GM18909 (cell line): ENCODE measurements around the gene UQCRQ.
"Not testable (repeated sequence)": the region's sequence is repeated elsewhere in the genome, so short reads cannot be mapped to it uniquely, and the experiment has no call there.

Source experiments
- ATAC-seq: cut with Tn5 transposase; IDR thresholded peaks from one replicate; pipeline ENCODE4 v1.9.1; 2021; ENCODE audit warnings: mild to moderate bottlenecking; ENCODE audit not compliant: unreplicated experiment, poor library complexity

UQCRQ gene

DNA sequence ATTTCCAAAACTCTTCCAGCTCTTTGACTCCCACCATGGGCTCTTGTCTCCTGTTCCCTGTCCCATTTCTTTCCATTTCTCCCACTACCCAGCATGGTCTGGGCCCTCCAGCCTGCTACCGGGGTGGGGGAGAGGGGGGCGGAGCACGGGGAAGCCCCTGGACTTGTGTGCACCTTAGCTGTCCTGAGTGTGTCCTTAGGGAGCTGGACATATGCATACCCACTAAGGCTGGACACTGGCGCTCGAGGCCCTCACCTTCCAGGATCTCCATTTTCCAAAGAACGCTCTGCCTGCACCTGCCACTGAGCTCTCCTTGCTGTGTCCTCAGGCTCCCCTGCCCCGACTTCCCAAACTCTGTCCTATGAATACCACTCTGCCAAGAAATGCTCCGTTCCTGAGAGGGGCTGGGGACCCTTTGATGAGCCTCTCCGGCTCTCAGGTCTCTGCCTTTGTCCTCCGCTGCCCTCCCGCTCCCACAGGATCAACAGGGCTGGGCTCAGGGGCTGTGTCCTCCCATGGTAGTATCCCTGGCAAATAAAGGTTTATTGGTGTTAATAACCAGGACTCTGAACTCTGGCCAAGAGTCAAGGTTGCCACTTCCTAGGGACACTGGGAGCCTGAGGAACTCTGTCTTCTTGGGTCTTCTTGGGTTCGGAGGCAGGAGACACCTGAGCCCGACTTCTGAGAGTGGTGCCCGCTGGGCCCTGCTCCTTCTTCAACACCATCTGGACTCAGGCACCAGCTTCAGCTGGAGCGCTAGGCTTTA is 35.2 kb upstream of the UQCRQ start:
- no peak for ATAC-seq

DNA sequence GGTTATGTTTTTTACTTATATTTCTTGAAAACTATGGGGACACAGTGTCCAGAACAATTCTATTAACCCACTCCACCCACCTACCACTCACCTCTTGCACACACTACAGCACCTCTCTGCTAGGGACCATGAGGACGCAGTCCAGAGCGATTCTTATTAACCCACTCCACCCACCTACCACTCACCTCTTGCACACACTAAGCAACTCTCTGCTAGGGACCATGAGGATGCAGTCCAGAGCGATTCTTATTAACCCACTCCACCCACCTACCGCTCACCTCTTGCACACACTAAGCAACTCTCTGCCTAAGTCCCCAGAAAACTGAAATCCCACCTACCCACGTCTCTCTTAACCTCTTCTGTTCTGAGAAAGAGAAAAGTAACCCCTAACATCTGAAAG is 33.8 kb upstream of the UQCRQ start:
- ATAC-seq: no peak

DNA sequence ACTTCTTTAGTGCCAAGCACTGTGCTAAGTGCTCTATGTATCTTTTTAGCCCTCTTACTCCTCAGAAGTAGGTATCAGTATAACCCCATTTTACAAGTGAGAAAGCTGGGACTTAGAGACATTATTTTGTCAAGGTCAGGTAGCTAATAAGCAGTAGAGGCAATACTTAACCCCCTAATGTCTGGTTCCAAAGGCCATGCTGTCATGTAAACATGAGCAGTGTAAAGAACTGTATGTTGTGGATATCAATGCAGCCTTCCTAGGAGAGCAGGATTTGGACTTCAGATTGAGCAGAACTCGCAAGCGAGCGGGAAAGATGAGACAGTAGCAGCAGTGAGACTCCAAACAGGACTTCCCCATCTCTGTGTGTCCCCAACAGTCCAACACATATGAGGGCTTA is 32.4 kb upstream of the UQCRQ start:
- no peak for ATAC-seq

DNA sequence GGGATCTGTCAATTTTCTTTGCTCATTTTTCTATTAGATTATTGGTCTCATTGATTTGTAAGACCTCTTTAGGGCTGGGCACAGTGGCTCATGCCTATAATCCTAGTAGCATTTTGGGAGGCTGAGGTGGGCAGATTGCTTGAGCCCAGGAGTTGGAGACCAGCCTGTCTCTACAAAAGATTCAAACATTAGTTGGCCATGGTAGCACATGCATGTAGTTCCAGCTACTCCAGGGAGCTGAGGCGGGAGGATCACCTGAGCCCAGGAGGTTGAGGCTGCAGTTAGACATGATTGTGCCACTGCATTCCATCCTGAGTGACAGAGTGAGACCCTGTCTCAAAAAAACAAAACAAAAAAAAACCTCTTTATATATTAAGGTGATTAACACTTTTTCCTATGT is 29.6 kb upstream of the UQCRQ start:
- ATAC-seq: no peak

DNA sequence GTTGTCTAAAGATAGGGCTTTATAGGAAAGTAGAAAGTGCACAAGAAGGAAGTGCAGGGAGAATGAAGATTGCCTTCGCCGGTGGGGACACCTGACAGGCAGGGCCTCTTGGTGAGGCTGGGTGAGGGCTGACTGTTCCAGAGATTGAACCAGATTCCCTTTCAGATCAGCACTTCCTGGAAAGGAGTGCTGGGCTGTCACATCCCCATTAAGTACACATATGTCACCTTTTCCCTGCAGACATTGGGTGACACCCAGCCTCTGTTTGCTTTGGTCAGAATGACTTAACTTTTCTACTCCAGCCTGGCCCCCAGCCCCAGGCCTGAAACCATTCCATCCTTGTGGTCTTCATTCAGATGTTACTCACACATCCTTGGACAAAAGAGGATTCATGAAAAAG is 28.6 kb upstream of the UQCRQ start:
- no peak for ATAC-seq

- ATAC-seq: no peak
Measured at GRCh38 chr5:132838516-132839282, 27.7 kb upstream of the UQCRQ start.

GRCh38 chr5:132839426-132840301 is 26.8 kb upstream of the UQCRQ start:
- no peak for ATAC-seq

DNA sequence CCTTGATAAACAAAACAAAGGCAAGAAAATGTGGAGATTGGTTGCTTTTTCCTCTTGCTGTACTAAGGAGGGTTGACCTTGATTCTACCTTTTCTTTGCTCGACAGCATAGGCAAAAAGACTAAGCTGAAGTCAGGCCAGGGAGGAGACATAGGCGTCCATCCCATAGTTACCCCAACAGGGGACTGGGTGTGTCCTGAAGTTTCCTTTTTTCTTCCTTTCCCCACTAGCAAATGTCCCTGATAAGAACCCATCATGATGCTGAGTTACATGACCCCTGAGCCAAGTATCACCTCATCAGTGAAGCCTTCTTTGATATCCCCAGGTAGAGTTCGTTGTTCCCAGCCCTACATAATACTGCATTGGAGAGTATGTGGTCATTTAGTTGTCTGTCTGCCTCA is 26.1 kb upstream of the UQCRQ start:
- no peak for ATAC-seq

GRCh38 chr5:132840896-132841295 is 25.5 kb upstream of the UQCRQ start:
- ATAC-seq: no peak

- no peak for ATAC-seq
Measured at GRCh38 chr5:132841305-132841704, 25.1 kb upstream of the UQCRQ start.

DNA sequence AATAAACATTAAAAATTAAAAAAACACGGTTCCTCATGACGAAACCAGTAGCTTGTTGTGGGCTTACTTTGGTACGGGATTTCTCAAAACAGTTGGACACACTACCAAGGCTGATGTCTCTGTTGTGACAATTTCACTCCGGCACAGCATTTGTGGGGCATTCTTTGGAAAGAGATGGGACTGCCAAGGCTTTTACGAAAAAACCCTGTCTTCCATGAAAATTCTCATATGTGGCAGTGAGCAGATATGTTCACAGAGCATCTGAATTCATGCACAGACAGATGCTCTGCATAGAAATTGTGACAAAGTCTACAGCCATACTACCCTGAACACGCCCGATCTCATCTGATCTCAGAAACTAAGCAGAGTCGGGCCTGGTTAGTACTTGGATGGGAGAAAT is 18.2 kb upstream of the UQCRQ start:
- ATAC-seq: no peak

DNA sequence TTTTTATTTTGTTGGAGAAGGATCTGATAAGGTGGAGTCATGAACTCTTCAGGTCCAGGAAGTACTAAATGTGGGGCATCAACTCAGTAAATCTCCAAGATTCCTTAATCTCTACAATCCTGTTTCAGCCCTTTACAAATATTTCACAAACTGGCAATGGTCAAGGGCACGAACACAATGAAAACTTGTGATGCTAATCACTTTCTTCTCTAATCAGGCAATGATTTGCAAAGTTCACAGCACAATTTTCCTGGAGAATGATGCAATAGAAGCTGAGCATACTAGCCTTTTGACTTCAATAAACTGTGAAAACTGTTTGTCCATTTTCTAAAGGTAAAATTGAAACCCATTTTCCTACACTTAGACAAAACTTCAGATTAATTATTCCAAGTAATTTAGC is 17.1 kb upstream of the UQCRQ start:
- no peak for ATAC-seq

DNA sequence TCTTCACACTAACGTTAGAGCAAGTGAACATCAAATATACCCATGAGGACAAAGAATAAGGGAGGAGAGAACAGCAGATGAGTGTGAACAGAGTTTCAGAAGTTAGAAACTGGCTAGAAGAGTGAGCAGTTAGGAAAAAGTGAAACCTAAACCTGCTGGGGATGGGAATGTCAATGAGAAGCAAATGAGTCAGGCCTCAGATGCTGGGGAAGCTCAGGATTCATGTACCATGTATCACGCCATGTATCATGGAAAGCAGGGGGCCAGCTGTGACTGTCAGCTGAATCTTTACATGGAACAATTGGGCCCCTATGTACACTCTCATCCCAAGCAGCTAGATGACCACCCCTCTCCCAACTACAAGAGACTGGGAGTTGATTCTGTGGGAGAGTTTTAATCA is 16.4 kb upstream of the UQCRQ start:
- no peak for ATAC-seq

- ATAC-seq: no peak
Measured at GRCh38 chr5:132853323-132853722, 13.1 kb upstream of the UQCRQ start.

GRCh38 chr5:132853790-132854189 is 12.7 kb upstream of the UQCRQ start:
- no peak for ATAC-seq

DNA sequence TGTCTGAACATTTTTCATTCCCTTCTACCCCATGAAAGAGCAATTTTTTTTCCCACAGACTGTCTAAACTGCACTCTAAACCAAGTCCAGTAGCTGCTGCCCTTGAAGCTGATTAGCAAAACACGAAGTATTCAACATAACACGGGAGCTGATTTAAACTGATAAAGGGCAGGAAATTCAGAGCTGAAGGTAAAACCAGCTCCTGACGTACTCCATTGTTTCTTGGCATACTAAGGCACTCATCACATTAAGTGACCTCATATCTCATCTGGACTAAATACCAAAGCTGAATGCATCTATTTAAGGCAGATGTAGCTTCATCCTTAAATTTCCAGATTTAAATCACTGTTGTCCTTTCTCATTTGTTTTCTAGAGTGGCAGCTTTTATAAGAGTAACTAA is 12.1 kb upstream of the UQCRQ start:
- ATAC-seq: no peak

DNA sequence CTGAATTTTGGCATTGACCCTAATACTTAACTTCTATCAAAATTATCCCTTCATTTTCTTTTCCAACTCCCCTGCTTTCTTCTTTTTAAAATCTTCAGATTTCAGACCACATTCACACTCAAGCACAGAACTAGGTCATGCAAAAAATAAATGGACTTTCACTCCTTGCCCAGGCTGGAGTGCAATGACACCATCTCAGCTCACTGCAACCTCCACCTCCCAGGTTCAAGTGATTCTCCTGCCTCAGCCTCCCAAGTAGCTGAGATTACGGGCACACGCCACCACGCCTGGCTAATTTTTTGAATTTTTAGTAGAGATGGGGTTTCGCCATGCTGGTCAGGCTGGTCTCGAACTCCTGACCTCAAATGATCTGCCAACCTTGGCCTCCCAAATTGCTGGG is 11.4 kb upstream of the UQCRQ start:
- ATAC-seq: not testable (repeated sequence)

DNA sequence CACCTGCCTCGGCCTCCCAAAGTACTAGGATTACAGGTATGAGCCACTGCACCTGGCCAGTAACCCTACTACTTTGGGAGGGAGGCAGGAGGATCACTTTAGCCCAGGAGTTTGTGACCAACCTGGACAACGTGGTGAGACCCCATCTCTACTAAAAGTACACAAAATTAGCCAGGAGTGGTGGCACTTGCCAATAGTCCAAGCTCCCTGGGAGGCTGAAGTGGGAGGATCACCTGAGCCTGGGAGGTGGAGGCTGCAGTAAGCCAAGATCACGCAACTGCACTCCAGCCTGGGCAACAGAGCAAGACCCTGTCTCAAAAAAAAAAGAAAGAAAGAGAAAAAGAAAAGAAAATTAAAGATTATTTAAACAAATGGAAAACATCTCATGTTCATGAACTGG is 10.4 kb upstream of the UQCRQ start:
- no peak for ATAC-seq

GRCh38 chr5:132859889-132860437 is 6.5 kb upstream of the UQCRQ start:
- no peak for ATAC-seq

DNA sequence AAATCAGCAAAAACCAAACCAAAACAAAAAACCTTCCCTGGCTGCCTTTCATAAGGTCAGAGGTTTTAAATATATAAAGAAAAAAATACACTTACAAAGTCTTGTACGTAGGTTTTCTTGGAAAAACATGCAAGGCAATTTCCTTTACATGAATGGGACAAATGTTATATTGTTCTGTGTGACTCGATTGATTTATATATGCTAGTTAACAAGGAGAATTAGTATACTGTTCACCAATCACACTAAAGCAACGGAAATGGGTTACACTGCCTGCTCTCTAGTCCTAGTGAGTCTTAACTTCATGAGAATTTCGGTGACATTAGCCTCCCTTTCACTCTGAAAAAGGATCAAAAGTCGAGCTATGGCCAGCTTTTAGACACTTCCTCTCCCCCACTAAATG is 5.7 kb upstream of the UQCRQ start:
- ATAC-seq: no peak
